GM23338 (cell line): Measurements from ENCODE around the gene REG4. TPM values are rescaled to one million over a fixed set of nuclear protein-coding genes. Genes with fewer than 3 reads are reported as not detected.

ENCODE experiments used
- ATAC-seq: fragments of 200-7000 bp; cut with Tn5 transposase; 3 replicates; pipeline ENCODE4 v1.9.1; 2020
- DNase-seq: peaks from one replicate; pipeline ENCODE4 v3.0.0-alpha.2; 2015; ENCODE audit warnings: low spot score
- H2AFZ ChIP-seq: fragments of 200-600 bp; sonication (generic); 2 replicates; pipeline ENCODE4 v1.8.0; 2016; ENCODE audit warnings: antibody characterized with exemption, mild to moderate bottlenecking, moderate library complexity
- H3F3A ChIP-seq: fragments of 200-600 bp; sonication (generic); replicated peaks from 2 replicates; pipeline ENCODE4 v1.8.0; 2017; ENCODE audit warnings: antibody characterized with exemption, mixed run types, low read depth
- H3K27ac ChIP-seq: fragments of 200-600 bp; sonication (generic); 2 replicates; pipeline ENCODE4 v1.6.1; 2016; ENCODE audit warnings: low read depth
- H3K27me3 ChIP-seq: fragments of 200-600 bp; sonication (generic); 2 replicates; pipeline ENCODE4 v1.8.0; 2016; ENCODE audit warnings: mild to moderate bottlenecking, mixed run types, moderate library complexity; ENCODE audit not compliant: insufficient read depth
- H3K36me3 ChIP-seq: fragments of 200-600 bp; sonication (generic); 2 replicates; pipeline ENCODE4 v1.8.0; 2016; ENCODE audit warnings: mild to moderate bottlenecking; ENCODE audit not compliant: insufficient read depth
- H3K4me1 ChIP-seq: fragments of 200-600 bp; sonication (generic); 2 replicates; pipeline ENCODE4 v1.8.0; 2016; ENCODE audit warnings: mild to moderate bottlenecking, moderate library complexity; ENCODE audit not compliant: insufficient read depth
- H3K4me2 ChIP-seq: fragments of 200-600 bp; sonication (generic); 2 replicates; pipeline ENCODE4 v1.7.1; 2017; ENCODE audit warnings: mixed run types
- H3K4me3 ChIP-seq: fragments of 200-600 bp; sonication (generic); 2 replicates; pipeline ENCODE4 v1.6.1; 2016; ENCODE audit warnings: mixed run types
- H3K79me2 ChIP-seq: fragments of 200-600 bp; sonication (generic); replicated peaks from 2 replicates; pipeline ENCODE4 v1.8.0; 2017; ENCODE audit warnings: mild to moderate bottlenecking; ENCODE audit not compliant: insufficient read depth
- H3K9me2 ChIP-seq: fragments of 200-600 bp; sonication (generic); 2 replicates; pipeline ENCODE4 v1.8.0; 2017; ENCODE audit not compliant: insufficient read depth
- H4K20me1 ChIP-seq: fragments of 200-600 bp; sonication (generic); replicated peaks from 2 replicates; pipeline ENCODE4 v1.8.0; 2017; ENCODE audit warnings: mild to moderate bottlenecking; ENCODE audit not compliant: insufficient read depth
- H3K27ac Mint-ChIP-seq: 2 replicates; pipeline ENCODE4 v1.8.0; 2020; ENCODE audit warnings: inconsistent platforms, mild to moderate bottlenecking, moderate library complexity, mixed read lengths
- H3K27me3 Mint-ChIP-seq: 3 replicates; pipeline ENCODE4 v1.8.0; 2022; ENCODE audit warnings: low read depth, mild to moderate bottlenecking, moderate library complexity, mixed read lengths, inconsistent platforms; ENCODE audit not compliant: insufficient read depth, poor library complexity
- H3K36me3 Mint-ChIP-seq: 3 replicates; pipeline ENCODE4 v1.8.0; 2021; ENCODE audit warnings: low read depth, mild to moderate bottlenecking, inconsistent platforms, moderate library complexity, mixed read lengths
- H3K4me1 Mint-ChIP-seq: 3 replicates; pipeline ENCODE4 v1.8.0; 2020; ENCODE audit warnings: mild to moderate bottlenecking, inconsistent platforms, mixed read lengths
- H3K4me3 Mint-ChIP-seq: 3 replicates; pipeline ENCODE4 v1.8.0; 2021; ENCODE audit warnings: moderate library complexity, mild to moderate bottlenecking, inconsistent platforms, mixed read lengths
- H3K9me3 Mint-ChIP-seq: 3 replicates; pipeline ENCODE4 v1.8.0; 2020; ENCODE audit warnings: moderate library complexity, mild to moderate bottlenecking, inconsistent platforms, mixed read lengths
- CTCF ChIP-seq, 2 experiments: fragments of 200-600 bp in 1 of 2; sonication (generic) in 1 of 2; conservative IDR thresholded peaks; 2 replicates each; pipeline versions ENCODE4 v1.5.1 to v1.6.1; 2016 to 2017; ENCODE audit warnings: antibody characterized with exemption in 2 of 2, low read depth in 2 of 2, mild to moderate bottlenecking in 2 of 2, moderate library complexity in 1 of 2
- EZH2 ChIP-seq: fragments of 200-600 bp; sonication (generic); IDR thresholded peaks from one replicate; pipeline ENCODE4 v1.8.0; 2017; ENCODE audit warnings: antibody characterized with exemption, mild to moderate bottlenecking, low read depth; ENCODE audit not compliant: unreplicated experiment
- EZH2phosphoT487 ChIP-seq: fragments of 200-600 bp; sonication (generic); IDR thresholded peaks from one replicate; pipeline ENCODE4 v1.8.1; 2018; ENCODE audit warnings: antibody characterized with exemption; ENCODE audit not compliant: unreplicated experiment
- JUNB ChIP-seq: IDR thresholded peaks from one replicate; pipeline ENCODE4 v1.6.1; 2016; ENCODE audit warnings: antibody characterized with exemption; ENCODE audit not compliant: unreplicated experiment
- NANOG ChIP-seq: IDR thresholded peaks from 2 replicates; pipeline ENCODE4 v1.6.1; 2016; ENCODE audit warnings: antibody characterized with exemption, borderline replicate concordance
- POLR2AphosphoS5 ChIP-seq: IDR thresholded peaks from 2 replicates; pipeline ENCODE4 v1.6.1; 2016; ENCODE audit warnings: antibody characterized with exemption, low read depth
- REST ChIP-seq: IDR thresholded peaks from one replicate; pipeline ENCODE4 v1.6.1; 2018; ENCODE audit warnings: antibody characterized with exemption; ENCODE audit not compliant: unreplicated experiment
- STAT1 ChIP-seq: IDR thresholded peaks from one replicate; pipeline ENCODE4 v1.6.1; 2016; ENCODE audit warnings: antibody characterized with exemption; ENCODE audit not compliant: unreplicated experiment
- ZNF331 ChIP-seq: fragments of 250-450 bp; sonication (Bioruptor Pico); IDR thresholded peaks from 2 replicates; pipeline ENCODE4 v1.5.0; 2020; ENCODE audit warnings: low read depth, mild to moderate bottlenecking, moderate library complexity
- polyA plus RNA-seq: library from polyadenylated mRNA; unstranded; fragments of >200 nt; fragmentation: Nextera tagmentation; extraction: Ambion mirVana; gene quantifications from 2 replicates; pipeline ENCODE4 v1.2.1, GENCODE V29; 2016
- total RNA-seq: library from RNA; depleted of rRNA; stranded (reverse); fragments of >200 nt; shearing (Covaris generic); gene quantifications from 2 replicates; pipeline ENCODE4 v1.2.3, GENCODE V29; 2014
- TF ChIP-seq, protein P1 (sequence below): IDR thresholded peaks from 2 replicates; pipeline ENCODE4 v1.6.1; 2016; ENCODE audit warnings: antibody characterized with exemption
- TF ChIP-seq, protein P2 (sequence below): fragments of 250-450 bp; sonication (Bioruptor Pico); IDR thresholded peaks from 2 replicates; pipeline ENCODE4 v1.5.0; 2020; ENCODE audit warnings: mild to moderate bottlenecking, moderate library complexity

REG4 gene
- total and polyA plus RNA-seq, 2 experiments from 2014 or later = not detected

DNA sequence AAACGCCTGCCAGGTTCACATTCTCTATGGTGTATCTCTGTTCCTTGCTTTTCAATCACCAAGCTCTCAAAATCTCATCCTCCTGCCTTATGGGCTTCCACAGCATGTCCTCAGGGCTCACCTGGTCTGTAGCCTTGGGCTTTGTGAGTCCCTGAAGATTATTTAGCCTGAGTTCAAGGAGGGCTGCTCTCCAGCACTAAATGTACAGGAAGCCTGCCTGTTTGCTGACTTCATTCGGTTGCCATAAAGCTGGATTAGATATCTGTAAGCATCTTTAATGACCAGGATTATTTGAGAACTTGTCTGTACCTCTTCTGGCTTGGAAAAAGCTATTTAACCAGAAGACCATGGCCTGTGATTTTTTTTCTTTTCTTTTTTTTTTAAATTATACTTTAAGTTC is 6.9 kb upstream of the REG4 start (continued):
- TF ChIP-seq, protein P1, sequence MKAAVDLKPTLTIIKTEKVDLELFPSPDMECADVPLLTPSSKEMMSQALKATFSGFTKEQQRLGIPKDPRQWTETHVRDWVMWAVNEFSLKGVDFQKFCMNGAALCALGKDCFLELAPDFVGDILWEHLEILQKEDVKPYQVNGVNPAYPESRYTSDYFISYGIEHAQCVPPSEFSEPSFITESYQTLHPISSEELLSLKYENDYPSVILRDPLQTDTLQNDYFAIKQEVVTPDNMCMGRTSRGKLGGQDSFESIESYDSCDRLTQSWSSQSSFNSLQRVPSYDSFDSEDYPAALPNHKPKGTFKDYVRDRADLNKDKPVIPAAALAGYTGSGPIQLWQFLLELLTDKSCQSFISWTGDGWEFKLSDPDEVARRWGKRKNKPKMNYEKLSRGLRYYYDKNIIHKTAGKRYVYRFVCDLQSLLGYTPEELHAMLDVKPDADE = no peak
- no peak for TF ChIP-seq ZNF331 (CRISPR knock-in tag)
- TF ChIP-seq, protein P2, sequence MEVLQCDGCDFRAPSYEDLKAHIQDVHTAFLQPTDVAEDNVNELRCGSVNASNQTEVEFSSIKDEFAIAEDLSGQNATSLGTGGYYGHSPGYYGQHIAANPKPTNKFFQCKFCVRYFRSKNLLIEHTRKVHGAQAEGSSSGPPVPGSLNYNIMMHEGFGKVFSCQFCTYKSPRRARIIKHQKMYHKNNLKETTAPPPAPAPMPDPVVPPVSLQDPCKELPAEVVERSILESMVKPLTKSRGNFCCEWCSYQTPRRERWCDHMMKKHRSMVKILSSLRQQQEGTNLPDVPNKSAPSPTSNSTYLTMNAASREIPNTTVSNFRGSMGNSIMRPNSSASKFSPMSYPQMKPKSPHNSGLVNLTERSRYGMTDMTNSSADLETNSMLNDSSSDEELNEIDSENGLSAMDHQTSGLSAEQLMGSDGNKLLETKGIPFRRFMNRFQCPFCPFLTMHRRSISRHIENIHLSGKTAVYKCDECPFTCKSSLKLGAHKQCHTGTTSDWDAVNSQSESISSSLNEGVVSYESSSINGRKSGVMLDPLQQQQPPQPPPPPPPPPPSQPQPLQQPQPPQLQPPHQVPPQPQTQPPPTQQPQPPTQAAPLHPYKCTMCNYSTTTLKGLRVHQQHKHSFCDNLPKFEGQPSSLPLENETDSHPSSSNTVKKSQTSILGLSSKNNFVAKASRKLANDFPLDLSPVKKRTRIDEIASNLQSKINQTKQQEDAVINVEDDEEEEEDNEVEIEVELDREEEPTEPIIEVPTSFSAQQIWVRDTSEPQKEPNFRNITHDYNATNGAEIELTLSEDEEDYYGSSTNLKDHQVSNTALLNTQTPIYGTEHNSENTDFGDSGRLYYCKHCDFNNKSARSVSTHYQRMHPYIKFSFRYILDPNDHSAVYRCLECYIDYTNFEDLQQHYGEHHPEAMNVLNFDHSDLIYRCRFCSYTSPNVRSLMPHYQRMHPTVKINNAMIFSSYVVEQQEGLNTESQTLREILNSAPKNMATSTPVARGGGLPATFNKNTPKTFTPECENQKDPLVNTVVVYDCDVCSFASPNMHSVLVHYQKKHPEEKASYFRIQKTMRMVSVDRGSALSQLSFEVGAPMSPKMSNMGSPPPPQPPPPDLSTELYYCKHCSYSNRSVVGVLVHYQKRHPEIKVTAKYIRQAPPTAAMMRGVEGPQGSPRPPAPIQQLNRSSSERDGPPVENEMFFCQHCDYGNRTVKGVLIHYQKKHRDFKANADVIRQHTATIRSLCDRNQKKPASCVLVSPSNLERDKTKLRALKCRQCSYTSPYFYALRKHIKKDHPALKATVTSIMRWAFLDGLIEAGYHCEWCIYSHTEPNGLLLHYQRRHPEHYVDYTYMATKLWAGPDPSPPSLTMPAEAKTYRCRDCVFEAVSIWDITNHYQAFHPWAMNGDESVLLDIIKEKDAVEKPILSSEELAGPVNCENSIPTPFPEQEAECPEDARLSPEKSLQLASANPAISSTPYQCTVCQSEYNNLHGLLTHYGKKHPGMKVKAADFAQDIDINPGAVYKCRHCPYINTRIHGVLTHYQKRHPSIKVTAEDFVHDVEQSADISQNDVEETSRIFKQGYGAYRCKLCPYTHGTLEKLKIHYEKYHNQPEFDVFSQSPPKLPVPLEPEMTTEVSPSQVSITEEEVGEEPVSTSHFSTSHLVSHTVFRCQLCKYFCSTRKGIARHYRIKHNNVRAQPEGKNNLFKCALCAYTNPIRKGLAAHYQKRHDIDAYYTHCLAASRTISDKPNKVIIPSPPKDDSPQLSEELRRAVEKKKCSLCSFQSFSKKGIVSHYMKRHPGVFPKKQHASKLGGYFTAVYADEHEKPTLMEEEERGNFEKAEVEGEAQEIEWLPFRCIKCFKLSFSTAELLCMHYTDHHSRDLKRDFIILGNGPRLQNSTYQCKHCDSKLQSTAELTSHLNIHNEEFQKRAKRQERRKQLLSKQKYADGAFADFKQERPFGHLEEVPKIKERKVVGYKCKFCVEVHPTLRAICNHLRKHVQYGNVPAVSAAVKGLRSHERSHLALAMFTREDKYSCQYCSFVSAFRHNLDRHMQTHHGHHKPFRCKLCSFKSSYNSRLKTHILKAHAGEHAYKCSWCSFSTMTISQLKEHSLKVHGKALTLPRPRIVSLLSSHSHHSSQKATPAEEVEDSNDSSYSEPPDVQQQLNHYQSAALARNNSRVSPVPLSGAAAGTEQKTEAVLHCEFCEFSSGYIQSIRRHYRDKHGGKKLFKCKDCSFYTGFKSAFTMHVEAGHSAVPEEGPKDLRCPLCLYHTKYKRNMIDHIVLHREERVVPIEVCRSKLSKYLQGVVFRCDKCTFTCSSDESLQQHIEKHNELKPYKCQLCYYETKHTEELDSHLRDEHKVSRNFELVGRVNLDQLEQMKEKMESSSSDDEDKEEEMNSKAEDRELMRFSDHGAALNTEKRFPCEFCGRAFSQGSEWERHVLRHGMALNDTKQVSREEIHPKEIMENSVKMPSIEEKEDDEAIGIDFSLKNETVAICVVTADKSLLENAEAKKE (CRISPR knock-in tag) = no peak
- no peak for TF ChIP-seq EZH2

DNA sequence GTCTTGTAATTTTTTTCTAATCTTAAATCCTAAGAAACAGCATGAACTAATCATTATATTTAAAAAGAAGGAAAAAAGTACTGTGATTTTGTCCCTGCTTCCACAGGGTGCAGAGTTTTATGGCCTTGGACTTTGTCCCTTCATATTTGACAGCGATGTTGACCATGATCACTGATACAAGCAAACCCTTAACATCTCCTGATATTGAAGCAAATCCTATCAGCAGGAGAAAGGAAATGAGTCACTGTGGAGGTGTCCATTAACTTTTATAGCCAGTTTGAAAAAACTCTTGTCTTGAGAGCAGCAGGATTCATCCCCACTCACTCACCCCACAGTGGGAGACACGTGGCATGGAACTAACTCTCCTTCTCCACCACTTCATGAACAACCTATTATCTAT is 5.1 kb upstream of the REG4 start:
- no peaks in the 10 kb centered on the region for H3K79me2 ChIP-seq
- H3K36me3 ChIP-seq = no peaks in the 10 kb centered on the region
- no peak overlapping the region for H2AFZ ChIP-seq
- no peaks in the 10 kb centered on the region for H3F3A ChIP-seq
- H4K20me1 ChIP-seq = no peaks in the 10 kb centered on the region
- Mint-ChIP-seq H3K9me3 (no peaks in the 10 kb centered on the region), H3K27me3 (peaks cover 1% of the 10 kb centered on the region), H3K36me3 (no peaks in the 10 kb centered on the region), H3K4me1 (no peaks in the 10 kb centered on the region), H3K27ac (no peak overlapping the region), H3K4me3 (no peak overlapping the region)
- H3K4me3 ChIP-seq = no peak overlapping the region
- ATAC-seq = no peak
- no peaks in the 10 kb centered on the region for H3K4me1 ChIP-seq
- no peaks in the 10 kb centered on the region for H3K27me3 ChIP-seq
- no peaks in the 10 kb centered on the region for H3K9me2 ChIP-seq
- DNase-seq = no peak
- H3K27ac ChIP-seq = no peak overlapping the region
- no peak overlapping the region for H3K4me2 ChIP-seq
- TF ChIP-seq JUNB (no peak), EZH2phosphoT487 (no peak), EZH2 (no peak), CTCF (conservative IDR thresholded peaks at IDR 0.05; ENCODE audit: low read depth in 2 of 2) (no peak), STAT1 (no peak), NANOG (no peak), POLR2AphosphoS5 (no peak), ZNF331 (CRISPR knock-in tag) (no peak), REST (no peak)
- TF ChIP-seq, protein P1 = no peak
